Naive thymus-derived CD8-positive, alpha-beta T cell (primary cell): ENCODE measurements around the gene SPINK1. TPM values are rescaled to one million over a fixed set of nuclear protein-coding genes. Genes with fewer than 3 reads are reported as not detected.

Source experiments
- ATAC-seq, 2 donors: fragments of 150-1000 bp; cut with Tn5 transposase in 1 of 2; sonication (Bioruptor Pico), chemical (Tn5 transposase) in 1 of 2; 1 replicate in 1 of 2; 2 replicates in 1 of 2; pipeline ENCODE4 v1.10.0; 2021; ENCODE audit warnings: mild to moderate bottlenecking in 2 of 2, moderate library complexity in 2 of 2
- POLR2A ChIA-PET: fragments of 350-600 bp; sonication (Branson Sonifier 250); formaldehyde crosslinking; loops from one replicate; lab custom pipeline; 2021; ENCODE audit warnings: antibody characterized with exemption; lab: Charles Lee
- DNase-seq, 10 donors: peaks; one replicate each; pipeline versions ENCODE4 v3.0.0 to v3.0.0-alpha.2; 2020 to 2022
- H3K27ac Mint-ChIP-seq, 10 donors: one replicate each; pipeline ENCODE4 v1.8.0; 2020 to 2022; ENCODE audit warnings: mild to moderate bottlenecking in 10 of 10, mixed read lengths in 10 of 10, moderate library complexity in 4 of 10, inconsistent platforms in 1 of 10
- H3K27me3 Mint-ChIP-seq, 5 donors: one replicate each; pipeline ENCODE4 v1.8.0; 2021 to 2022; ENCODE audit warnings: mixed read lengths in 5 of 5
- H3K36me3 Mint-ChIP-seq, 3 donors: one replicate each; pipeline ENCODE4 v1.8.0; 2020 to 2022; ENCODE audit warnings: mixed read lengths in 3 of 3, mild to moderate bottlenecking in 2 of 3, inconsistent platforms in 1 of 3
- H3K4me1 Mint-ChIP-seq, 4 donors: one replicate each; pipeline ENCODE4 v1.8.0; 2021 to 2022; ENCODE audit warnings: mixed read lengths in 4 of 4
- H3K4me3 Mint-ChIP-seq, 10 donors: one replicate each; pipeline ENCODE4 v1.8.0; 2020 to 2022; ENCODE audit warnings: mild to moderate bottlenecking in 10 of 10, mixed read lengths in 10 of 10, moderate library complexity in 6 of 10, inconsistent platforms in 1 of 10
- H3K9me3 Mint-ChIP-seq, 9 donors: one replicate each; pipeline ENCODE4 v1.8.0; 2020 to 2022; ENCODE audit warnings: mixed read lengths in 9 of 9, mild to moderate bottlenecking in 3 of 9, inconsistent platforms in 1 of 9, moderate library complexity in 1 of 9
- polyA plus RNA-seq, 3 donors: library from polyadenylated mRNA; unstranded; fragments of 300-500 nt; fragmentation: Illumina TruSeq; gene quantifications; one replicate each; pipeline ENCODE4 v1.2.3, GENCODE V29; 2021
- total RNA-seq, 8 experiments: library from RNA in 2 of 8; stranded (reverse) in 2 of 8; gene quantifications; one replicate each; pipeline ENCODE4 v1.2.3 and lab custom pipeline; 2021 to 2026

Gene SPINK1
- total and polyA plus RNA-seq, 5 experiments from 2014 or later: not detected

- no peaks in the 10 kb centered on the region for H3K36me3 Mint-ChIP-seq
- no peaks in the 10 kb centered on the region for H3K9me3 Mint-ChIP-seq
- H3K4me3 Mint-ChIP-seq: no peak overlapping the region
- POLR2A ChIA-PET: no interaction called here
- no peak for DNase-seq
- peaks cover 0 to 2% (median 0%) of the 10 kb centered on the region in 5 donors for H3K27me3 Mint-ChIP-seq
- H3K27ac Mint-ChIP-seq: no peak overlapping the region
- H3K4me1 Mint-ChIP-seq: peaks cover 0 to 2% (median 0%) of the 10 kb centered on the region in 4 donors
- ATAC-seq: no peak
Observed at GRCh38 chr5:147788023-147788422, 43.4 kb downstream of the SPINK1 start.

DNA sequence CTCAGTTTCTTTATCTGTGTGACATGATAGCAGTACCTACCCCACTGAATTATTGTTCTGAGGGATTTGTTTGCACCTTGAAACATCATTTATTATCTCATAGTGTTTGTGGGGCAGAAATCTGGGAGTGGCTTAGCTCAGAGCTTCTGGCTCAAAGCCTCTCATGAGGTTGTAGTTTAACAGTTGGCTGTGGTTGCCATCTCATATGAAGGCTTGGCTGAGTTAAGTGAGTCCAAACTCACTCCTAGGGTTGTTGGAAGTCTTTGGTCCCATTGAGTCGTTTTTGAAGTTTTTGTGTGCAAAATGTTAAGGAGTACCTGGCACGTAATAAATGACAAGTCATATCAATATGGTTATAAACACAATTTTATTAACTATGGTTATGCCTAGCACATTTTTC lies 45.3 kb downstream of the SPINK1 start:
- peaks cover 6 to 17% (median 16%) of the 10 kb centered on the region in 4 donors for H3K4me1 Mint-ChIP-seq
- no peaks in the 10 kb centered on the region for H3K9me3 Mint-ChIP-seq
- H3K27ac Mint-ChIP-seq: peak overlapping the region in 1 of 10 donors; percentile 63
- DNase-seq: no peak
- no peak for ATAC-seq
- H3K36me3 Mint-ChIP-seq: no peaks in the 10 kb centered on the region
- H3K27me3 Mint-ChIP-seq: peaks cover 0 to 2% (median 0%) of the 10 kb centered on the region in 5 donors
- POLR2A ChIA-PET: no interaction called here
- H3K4me3 Mint-ChIP-seq: no peak overlapping the region

- POLR2A ChIA-PET: no interaction called here
- ATAC-seq: no peak
- Mint-ChIP-seq H3K36me3 (no peaks in the 10 kb centered on the region), H3K27me3 (peaks cover 0 to 2% (median 0%) of the 10 kb centered on the region in 5 donors), H3K4me1 (peaks cover 6 to 33% (median 22%) of the 10 kb centered on the region in 4 donors), H3K27ac (peak overlapping the region in 2 of 10 donors; percentile 6 to 52), H3K4me3 (no peak overlapping the region), H3K9me3 (no peaks in the 10 kb centered on the region)
- no peak for DNase-seq
Observed at GRCh38 chr5:147784146-147784987, 47.1 kb downstream of the SPINK1 start.

DNA sequence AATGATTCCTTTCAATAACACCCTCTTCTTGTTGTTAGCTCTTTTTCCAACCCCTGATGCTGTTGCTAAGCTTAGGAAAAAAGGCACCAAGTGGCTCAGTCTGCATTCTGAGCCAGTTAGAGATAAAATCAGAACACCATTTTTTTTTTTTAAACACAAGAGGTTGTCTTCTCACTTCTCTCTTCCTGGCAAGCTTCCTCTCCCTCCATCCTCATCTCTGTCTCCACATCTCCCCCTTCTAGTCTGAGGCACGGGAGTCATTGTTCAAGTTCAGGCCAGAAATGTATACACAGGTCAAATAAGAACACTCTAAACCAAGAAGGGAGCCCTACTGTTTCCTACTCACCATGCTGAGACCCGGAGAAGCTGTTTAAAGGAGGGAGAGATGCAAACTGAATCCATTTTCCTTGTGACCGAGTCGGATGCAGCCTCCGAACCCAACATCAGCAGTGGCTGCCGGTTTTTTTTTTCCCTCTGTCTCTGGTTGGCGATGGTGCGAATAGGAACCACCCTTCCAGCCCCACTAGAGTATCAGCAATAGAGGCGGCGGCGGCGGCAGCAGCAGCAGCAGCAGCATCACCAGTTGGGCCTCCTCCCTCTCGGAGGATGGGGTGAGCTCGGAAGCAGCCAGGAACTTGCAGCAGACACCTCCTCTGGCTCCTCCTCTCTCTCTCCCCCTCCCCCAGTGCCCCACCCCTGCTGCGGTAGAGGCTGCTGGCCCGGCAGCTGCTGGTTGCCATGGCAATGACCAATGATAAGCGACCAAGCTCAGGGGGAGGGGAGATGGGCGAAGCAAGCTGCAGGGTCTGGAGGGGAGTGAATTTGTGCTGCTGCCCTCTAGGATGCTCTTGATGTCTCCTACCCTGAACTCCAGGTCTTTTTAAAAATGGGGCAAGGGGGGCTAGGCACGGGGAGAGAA lies 49.1 kb downstream of the SPINK1 start, which contains the start of gene JAKMIP2:
Gene JAKMIP2, minus strand, starts transcription at position 619 of the 919 bp plus-strand sequence. CDS start 110,922 bp downstream, outside the sequence.
- no peaks in the 10 kb centered on the region for H3K27me3 Mint-ChIP-seq
- H3K9me3 Mint-ChIP-seq: no peaks in the 10 kb centered on the region
- H3K4me1 Mint-ChIP-seq: peaks cover 6 to 33% (median 22%) of the 10 kb centered on the region in 4 donors
- H3K4me3 Mint-ChIP-seq: peak within 1 kb of the TSS; percentile 68 to 94 (median 84)
- ATAC-seq (peak; percentile 80 to 96), DNase-seq (peak; percentile 24 to 91 (median 79))
- H3K36me3 Mint-ChIP-seq: no peaks in the 10 kb centered on the region
- H3K27ac Mint-ChIP-seq: peak within 1 kb of the TSS in 9 of 10 donors; percentile 49 to 96 (median 91)
- POLR2A ChIA-PET: no interaction called here

DNA sequence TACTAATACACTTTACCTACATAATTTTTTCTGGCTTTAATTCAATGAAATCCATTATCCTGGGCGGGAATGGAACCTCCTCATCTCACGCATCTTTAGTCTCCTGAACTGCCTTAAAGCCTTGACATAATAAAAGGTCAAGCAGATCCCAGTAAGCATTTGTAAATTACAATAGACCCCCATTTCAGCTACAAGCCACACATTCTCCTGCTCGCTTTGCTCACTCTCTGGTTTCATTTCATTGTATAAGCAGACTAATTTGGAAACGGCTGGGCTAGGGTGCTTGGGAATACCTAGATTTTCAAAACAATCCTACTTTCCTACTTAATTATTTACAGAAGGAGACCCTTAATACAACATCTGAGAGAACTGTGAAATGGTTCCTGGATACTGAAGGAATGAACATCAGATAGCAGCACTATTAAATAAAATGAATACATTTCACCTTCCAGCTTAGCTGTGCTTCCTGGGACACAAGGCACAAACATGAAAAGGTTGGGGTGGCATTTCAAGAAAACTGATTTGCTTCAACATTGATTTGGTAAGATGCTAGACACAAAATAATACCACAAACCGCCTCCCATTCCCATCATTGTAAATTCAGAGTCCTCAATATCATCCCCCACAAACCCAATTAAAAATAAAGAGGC lies 50.4 kb downstream of the SPINK1 start:
- H3K27ac Mint-ChIP-seq: peak overlapping the region in 6 of 10 donors; percentile 4 to 93 (median 46)
- H3K4me1 Mint-ChIP-seq: peaks cover 6 to 33% (median 22%) of the 10 kb centered on the region in 4 donors
- H3K36me3 Mint-ChIP-seq: peaks cover 0 to 2% (median 0%) of the 10 kb centered on the region in 3 donors
- H3K9me3 Mint-ChIP-seq: no peaks in the 10 kb centered on the region
- H3K4me3 Mint-ChIP-seq: peak overlapping the region in 4 of 10 donors; percentile 27 to 60 (median 47)
- H3K27me3 Mint-ChIP-seq: no peaks in the 10 kb centered on the region
- DNase-seq (no peak), ATAC-seq (no peak)
- POLR2A ChIA-PET: no interaction called here

DNA sequence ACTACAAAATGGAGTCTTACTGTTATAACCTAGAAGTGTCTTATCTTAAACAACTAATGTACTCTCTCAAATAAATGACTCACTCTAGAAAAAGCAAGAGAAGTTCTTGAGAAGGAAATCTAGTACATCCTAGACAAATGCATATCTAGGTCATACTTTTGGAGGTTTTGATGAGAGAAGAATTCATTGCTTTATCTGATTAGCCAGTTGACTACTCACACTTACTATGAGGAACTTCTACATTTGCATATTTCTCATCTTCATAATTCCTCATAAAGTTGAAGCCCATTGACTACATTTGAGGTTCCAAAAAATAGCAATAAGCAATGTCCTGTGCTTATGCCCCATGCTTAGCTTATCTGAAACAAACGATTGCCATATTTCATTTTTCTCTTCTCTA lies 51.8 kb downstream of the SPINK1 start:
- Mint-ChIP-seq H3K4me3 (no peak overlapping the region), H3K4me1 (peaks cover 6 to 33% (median 22%) of the 10 kb centered on the region in 4 donors), H3K27ac (no peak overlapping the region), H3K9me3 (peaks cover 0 to 2% (median 0%) of the 10 kb centered on the region in 9 donors), H3K27me3 (no peaks in the 10 kb centered on the region), H3K36me3 (peaks cover 0 to 9% (median 0%) of the 10 kb centered on the region in 3 donors)
- POLR2A ChIA-PET: no interaction called here
- ATAC-seq (no peak), DNase-seq (no peak)

GRCh38 chr5:147776989-147777388 lies 54.5 kb downstream of the SPINK1 start:
- peak overlapping the region in 1 of 10 donors; percentile 55 for H3K27ac Mint-ChIP-seq
- ATAC-seq (no peak), DNase-seq (no peak)
- peaks cover 0 to 2% (median 0%) of the 10 kb centered on the region in 9 donors for H3K9me3 Mint-ChIP-seq
- H3K4me3 Mint-ChIP-seq: no peak overlapping the region
- H3K27me3 Mint-ChIP-seq: no peaks in the 10 kb centered on the region
- peaks cover under 1 to 23% (median 13%) of the 10 kb centered on the region in 4 donors for H3K4me1 Mint-ChIP-seq
- POLR2A ChIA-PET: no interaction called here
- peaks cover 0 to 12% (median 0%) of the 10 kb centered on the region in 3 donors for H3K36me3 Mint-ChIP-seq

Other genes starting within 250 kb of the SPINK1 start
- under 1 TPM; 0.44 TPM for gene JAKMIP2, start 48.9 kb downstream of the SPINK1 start, total RNA-seq
- gene JAKMIP2, start 48.9 kb downstream of the SPINK1 start, polyA plus RNA-seq: 1 to 10 TPM in 2 of 3 donors, under 1 TPM in 1; 0.51 to 3.5 (median 3.1) TPM
- not detected for gene SCGB3A2, start 47.0 kb upstream of the SPINK1 start, total RNA-seq
- not detected for gene SCGB3A2, start 47.0 kb upstream of the SPINK1 start, polyA plus RNA-seq
- not detected for gene C5orf46, start 74.9 kb upstream of the SPINK1 start, total RNA-seq
- gene C5orf46, start 74.9 kb upstream of the SPINK1 start, polyA plus RNA-seq: not detected
- gene SPINK5, start 232.3 kb upstream of the SPINK1 start, total RNA-seq: not detected
- gene SPINK5, start 232.3 kb upstream of the SPINK1 start, polyA plus RNA-seq: not detected